K562 (cell line): ENCODE measurements around the gene NKIRAS1. TPM values are rescaled to one million over a fixed set of nuclear protein-coding genes. Genes with fewer than 3 reads are reported as not detected.

Experiments used
- ATAC-seq: fragments of 200-7000 bp; cut with Tn5 transposase; 3 replicates; pipeline ENCODE4 v1.9.1; 2020; ENCODE audit warnings: moderate library complexity
- BruUV-seq: library from RNA; stranded (reverse); fragments of 400-500 nt; replicated peaks from 2 replicates; lab custom pipeline; 2021; lab: Mats Ljungman, UMichigan
- CTCF ChIA-PET: fragments of 300-600 bp; formaldehyde crosslinking; extraction: SDS; loops from one replicate; lab custom pipeline; 2021; ENCODE audit warnings: low intra/inter-chr PET ratio; lab: Yijun Ruan, JAX
- POLR2A ChIA-PET: fragments of 300-600, 350-650 bp; sonication (Branson Sonifier 250); formaldehyde crosslinking; extraction: SDS; loops from one replicate; lab custom pipeline; 2021; ENCODE audit warnings: antibody characterized with exemption, inconsistent platforms; lab: Yijun Ruan, JAX
- DNase-seq, 4 experiments: peaks; one replicate each; pipeline versions ENCODE4 v3.0.0 to v3.0.0-alpha.2; 2011 to 2018; ENCODE audit warnings: low spot score in 3 of 4, mixed read lengths in 3 of 4; ENCODE audit errors: extremely low read depth in 1 of 4
- FAIRE-seq: peaks from 2 replicates; lab custom pipeline; 2011; peaks lifted over from hg19 to GRCh38; lab: Jason Lieb, UNC
- H2AFZ ChIP-seq: 2 replicates; pipeline ENCODE4 v1.6.0; 2011; ENCODE audit warnings: low read depth, low read length, control low read depth, inconsistent platforms
- H3K27ac ChIP-seq: fragments of 200-600 bp; 3 replicates; pipeline ENCODE4 v1.8.0; 2011; ENCODE audit warnings: low read depth, mild to moderate bottlenecking, control low read depth, inconsistent platforms, low read length, moderate library complexity, mixed read lengths; ENCODE audit errors: extremely low read depth
- H3K27me3 ChIP-seq, 2 experiments: fragments of 300-600 bp in 1 of 2; 2 replicates in 1 of 2; 3 replicates in 1 of 2; pipeline versions ENCODE4 v1.6.0 to v1.8.0; 2011; ENCODE audit warnings: inconsistent platforms in 2 of 2, low read length in 2 of 2, mild to moderate bottlenecking in 1 of 2, mixed read lengths in 1 of 2, moderate library complexity in 1 of 2; ENCODE audit not compliant: control insufficient read depth in 2 of 2, insufficient read depth in 2 of 2
- H3K36me3 ChIP-seq: fragments of 300-600 bp; 3 replicates; pipeline ENCODE4 v1.8.0; 2011; ENCODE audit warnings: mild to moderate bottlenecking, low read length, inconsistent platforms; ENCODE audit not compliant: control insufficient read depth, insufficient read depth
- H3K4me1 ChIP-seq, 2 experiments: fragments of 200-600 bp in 1 of 2; replicated peaks in 1 of 2; 2 replicates in 1 of 2; 3 replicates in 1 of 2; pipeline versions ENCODE4 v1.5.1 to v1.8.0; 2011; ENCODE audit warnings: inconsistent platforms in 2 of 2, low read length in 2 of 2, mild to moderate bottlenecking in 1 of 2, mixed read lengths in 1 of 2, moderate library complexity in 1 of 2; ENCODE audit not compliant: control insufficient read depth in 2 of 2, insufficient read depth in 2 of 2
- H3K4me2 ChIP-seq: 2 replicates; pipeline ENCODE4 v1.6.1; 2011; ENCODE audit warnings: low read length, control low read depth, inconsistent platforms, mixed read lengths; ENCODE audit not compliant: insufficient read depth
- H3K4me3 ChIP-seq: fragments of 200-600 bp; sonication (generic), shearing (Covaris generic); 2 replicates; pipeline ENCODE4 v1.5.1; 2016; ENCODE audit warnings: control low read depth, inconsistent platforms
- H3K79me2 ChIP-seq: fragments of 200-600 bp; 3 replicates; pipeline ENCODE4 v1.8.0; 2011; ENCODE audit warnings: low read length, inconsistent platforms; ENCODE audit not compliant: control insufficient read depth, insufficient read depth
- H3K9ac ChIP-seq, 2 experiments: 2 replicates each; pipeline versions ENCODE4 v1.6.0 to v1.6.1; 2011; ENCODE audit warnings: low read depth in 2 of 2, low read length in 2 of 2, control low read depth in 1 of 2, inconsistent platforms in 1 of 2, mild to moderate bottlenecking in 1 of 2, mixed read lengths in 1 of 2; ENCODE audit not compliant: insufficient read depth in 1 of 2
- H3K9me1 ChIP-seq: one replicate; pipeline ENCODE4 v1.6.0; 2011; ENCODE audit warnings: inconsistent platforms, mild to moderate bottlenecking, low read length, moderate library complexity; ENCODE audit not compliant: control insufficient read depth, insufficient read depth
- H3K9me3 ChIP-seq: replicated peaks from 2 replicates; pipeline ENCODE4 v1.5.1; 2011; ENCODE audit warnings: low read depth, low read length, inconsistent platforms; ENCODE audit not compliant: control insufficient read depth, insufficient read depth
- H4K20me1 ChIP-seq: replicated peaks from 2 replicates; pipeline ENCODE4 v1.6.1; 2011; ENCODE audit warnings: low read length, inconsistent platforms, mixed read lengths; ENCODE audit not compliant: control insufficient read depth, insufficient read depth
- ARID1B ChIP-seq: fragments of 450-650 bp; IDR thresholded peaks from 2 replicates; pipeline ENCODE4 v1.6.1; 2016; ENCODE audit warnings: antibody characterized with exemption, mild to moderate bottlenecking, inconsistent platforms
- BRD4 ChIP-seq: fragments of 200-600 bp; sonication (generic); IDR thresholded peaks from 2 replicates; pipeline ENCODE4 v1.6.1; 2017; ENCODE audit warnings: inconsistent platforms
- CBFA2T2 ChIP-seq: fragments of 450-650 bp; conservative IDR thresholded peaks from 2 replicates; pipeline ENCODE4 v1.6.1; 2017; ENCODE audit warnings: mild to moderate bottlenecking
- CBFA2T3 ChIP-seq: fragments of 450-650 bp; IDR thresholded peaks from 2 replicates; pipeline ENCODE4 v1.6.1; 2017
- CEBPB ChIP-seq: fragments of 450-650 bp; IDR thresholded peaks from 2 replicates; pipeline ENCODE4 v1.6.1; 2016; ENCODE audit warnings: missing genetic modification characterization, missing compliant biosample characterization
- CREB1 ChIP-seq, 2 experiments: sonication (generic) in 1 of 2; formaldehyde crosslinking in 1 of 2; IDR thresholded peaks; 2 replicates each; pipeline versions ENCODE4 v1.6.1 to v1.8.0; 2012 to 2022; ENCODE audit warnings: inconsistent platforms in 1 of 2, mild to moderate bottlenecking in 1 of 2, missing genetic modification reagents in 1 of 2, moderate library complexity in 1 of 2
- EP300 ChIP-seq: IDR thresholded peaks from 2 replicates; pipeline ENCODE4 v1.6.1; 2012; ENCODE audit warnings: low read length, improper control_type of control experiment
- KLF16 ChIP-seq: IDR thresholded peaks from 2 replicates; pipeline ENCODE4 v1.6.1; 2016; ENCODE audit warnings: antibody characterized with exemption
- MEIS2 ChIP-seq: fragments of 450-650 bp; IDR thresholded peaks from 2 replicates; pipeline ENCODE4 v1.6.1; 2014; ENCODE audit warnings: mild to moderate bottlenecking; ENCODE audit not compliant: partially characterized antibody
- NCOR1 ChIP-seq: fragments of 450-650 bp; IDR thresholded peaks from 2 replicates; pipeline ENCODE4 v1.6.1; 2016; ENCODE audit warnings: mild to moderate bottlenecking, moderate library complexity
- RCOR1 ChIP-seq, 2 experiments: IDR thresholded peaks; 2 replicates each; pipeline ENCODE4 v1.6.1; 2012; ENCODE audit warnings: low read depth in 2 of 2, low read length in 2 of 2, borderline replicate concordance in 1 of 2, improper control_type of control experiment in 1 of 2
- SOX6 ChIP-seq: fragments of 450-650 bp; IDR thresholded peaks from 2 replicates; pipeline ENCODE4 v1.6.1; 2014; ENCODE audit warnings: mild to moderate bottlenecking
- TAL1 ChIP-seq: fragments of 450-650 bp; IDR thresholded peaks from 2 replicates; pipeline ENCODE4 v1.6.1; 2016; ENCODE audit warnings: mild to moderate bottlenecking
- TCF3 ChIP-seq: sonication (generic); formaldehyde crosslinking; IDR thresholded peaks from 2 replicates; pipeline ENCODE4 v1.4.0; 2020; ENCODE audit warnings: mild to moderate bottlenecking, missing genetic modification reagents
- TEAD2 ChIP-seq: fragments of 450-650 bp; IDR thresholded peaks from 2 replicates; pipeline ENCODE4 v1.6.1; 2016; ENCODE audit warnings: missing genetic modification characterization, control low read depth, missing compliant biosample characterization
- TEAD4 ChIP-seq, 2 experiments: sonication (generic) in 1 of 2; formaldehyde crosslinking in 1 of 2; IDR thresholded peaks; 2 replicates each; pipeline versions ENCODE4 v1.6.1 to v1.8.0; 2012 to 2022; ENCODE audit warnings: borderline replicate concordance in 1 of 2, inconsistent platforms in 1 of 2, low read length in 1 of 2, mild to moderate bottlenecking in 1 of 2, missing genetic modification reagents in 1 of 2
- TOE1 ChIP-seq, 2 experiments: fragments of 450-650 bp in 1 of 2; sonication (generic) in 1 of 2; formaldehyde crosslinking in 1 of 2; IDR thresholded peaks; 2 replicates each; pipeline versions ENCODE4 v1.7.1 to v1.8.0; 2016 to 2022; ENCODE audit warnings: borderline replicate concordance in 2 of 2, mild to moderate bottlenecking in 2 of 2, antibody characterized with exemption in 1 of 2, inconsistent platforms in 1 of 2, low read depth in 1 of 2, missing genetic modification reagents in 1 of 2, moderate library complexity in 1 of 2
- ZEB2 ChIP-seq: fragments of 450-650 bp; IDR thresholded peaks from 2 replicates; pipeline ENCODE4 v1.6.1; 2016
- ZNF197 ChIP-seq: fragments of 200-800 bp; sonication (Bioruptor generic); IDR thresholded peaks from 2 replicates; pipeline ENCODE4 v1.6.1; 2016; ENCODE audit warnings: low read depth, missing genetic modification characterization, missing compliant biosample characterization
- WGBS: fragments of 100-300 bp; shearing (Covaris generic); methylation state at CpG from one replicate; pipeline ENCODE4 v1.1.6; 2016; ENCODE audit warnings: low coverage, mixed read lengths; ENCODE audit not compliant: insufficient coverage; ENCODE audit errors: missing lambda C conversion rate; 5-methylcytosine and 5-hydroxymethylcytosine counted together
- in situ Hi-C: fragments of 300-500 bp; cut with MboI; formaldehyde crosslinking; loops from 4 replicates; pipeline ENCODE4 v1.15.0; 2018; ENCODE audit warnings: inconsistent platforms, mixed read lengths
- intact Hi-C: fragments of 100-400 bp; cut with micrococcal nuclease; formaldehyde crosslinking; loops from 2 replicates; pipeline ENCODE4 v1.14.2; 2022
- polyA plus RNA-seq, 8 experiments: library from polyadenylated mRNA; depleted of rRNA in 4 of 8; stranded (reverse) in 5 of 8; unstranded in 3 of 8; fragments of >200 nt; fragmentation: Nextera tagmentation in 2 of 8; fragmentation: Illumina TruSeq in 1 of 8; extraction: Ambion mirVana in 2 of 8; extraction: Trizol in 1 of 8; gene quantifications; 2 replicates each; pipeline versions ENCODE4 v1.2.1 to v1.2.3, GENCODE V29; 2011 to 2014; ENCODE audit warnings: inconsistent platforms in 1 of 8, missing spikeins in 1 of 8
- total RNA-seq, 7 experiments: library from RNA; depleted of rRNA in 6 of 7; stranded (reverse); fragments of >200 nt in 6 of 7; fragmentation: Illumina TruSeq in 2 of 7; extraction: Trizol in 2 of 7; gene quantifications; 2 replicates each; pipeline versions ENCODE4 v1.2.1 to v1.2.3, GENCODE V29; 2011 to 2021; ENCODE audit warnings: low replicate concordance in 1 of 7
- TF ChIP-seq, protein P1 (sequence below): sonication (generic); formaldehyde crosslinking; IDR thresholded peaks from 2 replicates; pipeline ENCODE4 v1.8.1; 2023; ENCODE audit warnings: mild to moderate bottlenecking, missing genetic modification reagents
- TF ChIP-seq, protein P2 (sequence below): fragments of 450-650 bp; IDR thresholded peaks from 2 replicates; pipeline ENCODE4 v1.7.0; 2016; ENCODE audit warnings: borderline replicate concordance

Gene NKIRAS1
- total and polyA plus RNA-seq, 9 of the 15 experiments (the other 6 are each of a cell fraction or from before 2014, with no cell fraction given): 5.1 to 10.3 (median 6.3) TPM

DNA sequence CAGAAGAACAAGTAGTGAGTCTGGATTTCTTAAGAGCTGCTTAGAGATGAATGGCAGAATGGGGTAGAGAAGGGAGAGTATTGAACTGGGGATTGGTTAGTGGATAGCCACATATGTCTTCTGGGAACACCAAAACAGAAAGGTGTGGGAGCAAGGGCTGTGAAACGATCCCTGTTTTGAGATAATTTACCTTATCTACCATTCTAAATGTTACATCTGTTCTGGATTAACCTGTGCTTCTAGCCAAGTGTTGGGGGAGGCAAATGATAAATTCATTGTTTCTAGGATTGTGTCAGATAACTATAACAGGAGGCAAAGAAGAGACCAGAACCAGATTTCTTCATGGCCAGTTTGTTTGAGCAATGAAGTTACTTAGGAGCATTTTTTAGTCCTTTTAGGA, 36.7 kb upstream of the NKIRAS1 start:
- no peak overlapping the region for H3K4me2 ChIP-seq
- no peak for TF ChIP-seq TEAD2 (tag)
- TF ChIP-seq TEAD4 (IDR thresholded peaks at IDR 0.05; ENCODE audit: low read length): peak; percentile 78
- TF ChIP-seq TEAD4 (CRISPR knock-in tag; IDR thresholded peaks at IDR 0.05; ENCODE audit: borderline replicate concordance): no peak
- TF ChIP-seq, protein P1, sequence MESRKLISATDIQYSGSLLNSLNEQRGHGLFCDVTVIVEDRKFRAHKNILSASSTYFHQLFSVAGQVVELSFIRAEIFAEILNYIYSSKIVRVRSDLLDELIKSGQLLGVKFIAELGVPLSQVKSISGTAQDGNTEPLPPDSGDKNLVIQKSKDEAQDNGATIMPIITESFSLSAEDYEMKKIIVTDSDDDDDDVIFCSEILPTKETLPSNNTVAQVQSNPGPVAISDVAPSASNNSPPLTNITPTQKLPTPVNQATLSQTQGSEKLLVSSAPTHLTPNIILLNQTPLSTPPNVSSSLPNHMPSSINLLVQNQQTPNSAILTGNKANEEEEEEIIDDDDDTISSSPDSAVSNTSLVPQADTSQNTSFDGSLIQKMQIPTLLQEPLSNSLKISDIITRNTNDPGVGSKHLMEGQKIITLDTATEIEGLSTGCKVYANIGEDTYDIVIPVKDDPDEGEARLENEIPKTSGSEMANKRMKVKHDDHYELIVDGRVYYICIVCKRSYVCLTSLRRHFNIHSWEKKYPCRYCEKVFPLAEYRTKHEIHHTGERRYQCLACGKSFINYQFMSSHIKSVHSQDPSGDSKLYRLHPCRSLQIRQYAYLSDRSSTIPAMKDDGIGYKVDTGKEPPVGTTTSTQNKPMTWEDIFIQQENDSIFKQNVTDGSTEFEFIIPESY: no peak
- TF ChIP-seq SOX6: peak; percentile 68
- TF ChIP-seq TCF3: peak; percentile 52
- TF ChIP-seq MEIS2: no peak
- TF ChIP-seq CREB1 (IDR thresholded peaks at IDR 0.05): no peak
- TF ChIP-seq CREB1 (CRISPR knock-in tag; IDR thresholded peaks at IDR 0.05): no peak
- TF ChIP-seq TAL1: peak; percentile 57
- peak; percentile 36; the same call in 1 of the 2 replicates for TF ChIP-seq EP300
- 0 out of 2 replicates have a peak, but pooled peaks have one; percentile 17 for TF ChIP-seq ZEB2
- TF ChIP-seq CEBPB (tag): no peak
- peak; percentile 78 for TF ChIP-seq CBFA2T3
- TF ChIP-seq ZNF197: no peak
- no peak for TF ChIP-seq TOE1 (IDR thresholded peaks at IDR 0.05; ENCODE audit: borderline replicate concordance)
- no peak for TF ChIP-seq TOE1 (CRISPR knock-in tag; IDR thresholded peaks at IDR 0.05; ENCODE audit: borderline replicate concordance, low read depth)
- TF ChIP-seq NCOR1: peak; percentile 39; the same call in 1 of the 2 replicates
- peak; percentile 63 for TF ChIP-seq CBFA2T2
- TF ChIP-seq, protein P2, sequence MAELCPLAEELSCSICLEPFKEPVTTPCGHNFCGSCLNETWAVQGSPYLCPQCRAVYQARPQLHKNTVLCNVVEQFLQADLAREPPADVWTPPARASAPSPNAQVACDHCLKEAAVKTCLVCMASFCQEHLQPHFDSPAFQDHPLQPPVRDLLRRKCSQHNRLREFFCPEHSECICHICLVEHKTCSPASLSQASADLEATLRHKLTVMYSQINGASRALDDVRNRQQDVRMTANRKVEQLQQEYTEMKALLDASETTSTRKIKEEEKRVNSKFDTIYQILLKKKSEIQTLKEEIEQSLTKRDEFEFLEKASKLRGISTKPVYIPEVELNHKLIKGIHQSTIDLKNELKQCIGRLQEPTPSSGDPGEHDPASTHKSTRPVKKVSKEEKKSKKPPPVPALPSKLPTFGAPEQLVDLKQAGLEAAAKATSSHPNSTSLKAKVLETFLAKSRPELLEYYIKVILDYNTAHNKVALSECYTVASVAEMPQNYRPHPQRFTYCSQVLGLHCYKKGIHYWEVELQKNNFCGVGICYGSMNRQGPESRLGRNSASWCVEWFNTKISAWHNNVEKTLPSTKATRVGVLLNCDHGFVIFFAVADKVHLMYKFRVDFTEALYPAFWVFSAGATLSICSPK: no peak
- 0 out of 4 replicates have a peak, but pooled peaks of 1 of the 2 experiments have one; percentile 13 for TF ChIP-seq RCOR1 (IDR thresholded peaks at IDR 0.05; ENCODE audit: borderline replicate concordance in 1 of 2, low read depth in 2 of 2, low read length in 2 of 2)
- peak; percentile 42; the same call in 1 of the 2 replicates for TF ChIP-seq KLF16
- TF ChIP-seq ARID1B: peak; percentile 69
- TF ChIP-seq BRD4: no peak

More for the DNA sequence above, 36.7 kb upstream of the NKIRAS1 start:
- 5% methylated on average over 1 of the region's 1 CpG for WGBS
- Histone ChIP-seq H3K27ac (no peak overlapping the region), H4K20me1 (no peaks in the 10 kb centered on the region), H3K27me3 (no peaks in the 10 kb centered on the region), H3K9me3 (no peaks in the 10 kb centered on the region), H3K9ac (no peak overlapping the region), H2AFZ (no peak overlapping the region), H3K4me1 (peaks cover 0 to 14% of the 10 kb centered on the region in 2 experiments; a peak in 2 of 5 replicates), H3K9me1 (no peaks in the 10 kb centered on the region), H3K36me3 (no peaks in the 10 kb centered on the region; the same call in 2 of the 3 replicates), H3K4me3 (no peak overlapping the region), H3K79me2 (no peaks in the 10 kb centered on the region)
- DNase-seq (peak in 2 of 4 experiments; percentile 21 to 35), FAIRE-seq (no peak), ATAC-seq (peak; percentile 29)
- in situ Hi-C loops: no loop called here
- intact Hi-C loops: no loop called here
- BruUV-seq: no TSS peak
- POLR2A ChIA-PET: interaction anchor here (1.3 kb wide), 1 partner anchor 36 kb away, joined by 11 read pairs; the partner anchor contains the start of genes NKIRAS1 and RPL15
- CTCF ChIA-PET: no interaction called here
